GM12873 (cell line): ENCODE data around the gene RALGPS2.

Source experiments
- CTCF ChIP-seq: IDR thresholded peaks from 2 replicates; pipeline ENCODE4 v1.5.1; 2012; ENCODE audit warnings: low read depth, mild to moderate bottlenecking, moderate library complexity, low read length, control low read depth; ENCODE audit not compliant: insufficient read depth; ENCODE audit errors: missing control alignments

The RALGPS2 gene

GRCh38 chr1:178874966-178875365, 149.9 kb downstream of the RALGPS2 start:
- TF ChIP-seq CTCF: no peak

- TF ChIP-seq CTCF: no peak
Measured at GRCh38 chr1:178875936-178876335, 150.9 kb downstream of the RALGPS2 start.

GRCh38 chr1:178877896-178878295, 152.9 kb downstream of the RALGPS2 start:
- TF ChIP-seq CTCF: no peak

GRCh38 chr1:178881950-178882349, 156.9 kb downstream of the RALGPS2 start:
- TF ChIP-seq CTCF: no peak

- TF ChIP-seq CTCF: no peak
Measured at GRCh38 chr1:178885869-178886268, 160.8 kb downstream of the RALGPS2 start.

GRCh38 chr1:178886551-178886950, 161.5 kb downstream of the RALGPS2 start:
- no peak for TF ChIP-seq CTCF

GRCh38 chr1:178895928-178896327, 170.9 kb downstream of the RALGPS2 start:
- no peak for TF ChIP-seq CTCF
